DMS79 treated with DMSO at 0.1 percent for 48 hours (cell line): ENCODE measurements around the gene ARG2.
A peak's percentile ranks its signal among the peaks of the same experiment; 100 is the strongest.

Experiments used
- DNase-seq: peaks from one replicate; lab custom pipeline; 2025; lab: John Stamatoyannopoulos, UW

The ARG2 gene

DNA sequence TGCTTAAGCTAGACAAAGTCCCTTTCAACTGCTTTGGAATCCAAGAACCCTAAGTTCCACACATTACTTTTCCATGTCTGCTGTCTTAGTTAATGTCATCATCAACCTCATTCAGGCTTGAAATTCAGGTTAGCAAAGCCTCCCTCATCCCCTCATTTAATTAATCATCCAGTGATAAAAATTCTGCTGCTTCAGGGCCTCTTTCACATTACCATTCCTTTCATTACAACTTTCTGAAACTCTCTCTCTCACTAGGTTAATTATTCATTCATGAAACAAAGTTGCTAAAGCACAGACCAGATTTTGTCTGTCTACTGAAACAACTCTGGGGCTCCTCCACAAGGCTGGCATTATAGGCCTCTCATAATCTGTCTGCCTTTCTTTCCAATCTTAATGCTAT is 64.1 kb downstream of the ARG2 start:
- no peak for DNase-seq

DNA sequence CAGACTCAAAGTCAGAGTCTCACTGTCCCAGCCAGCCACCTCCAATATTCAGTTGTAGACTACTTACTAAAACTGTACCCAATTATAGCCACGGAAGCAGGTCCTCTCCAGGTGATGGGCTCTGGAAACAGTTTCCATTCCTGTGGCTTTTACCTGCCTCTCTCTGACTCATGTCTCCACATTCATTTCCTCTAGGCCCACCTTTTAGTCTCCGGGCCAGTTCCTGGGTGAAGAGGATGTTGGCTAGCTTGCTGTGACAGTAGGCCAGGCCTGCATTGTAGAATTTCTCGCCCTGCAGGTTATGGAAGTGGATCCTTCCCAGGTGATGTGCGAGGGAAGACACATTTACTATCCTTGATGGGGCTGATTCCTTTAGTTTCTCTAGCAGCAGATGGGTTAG is 70.3 kb downstream of the ARG2 start:
- DNase-seq: no peak

DNA sequence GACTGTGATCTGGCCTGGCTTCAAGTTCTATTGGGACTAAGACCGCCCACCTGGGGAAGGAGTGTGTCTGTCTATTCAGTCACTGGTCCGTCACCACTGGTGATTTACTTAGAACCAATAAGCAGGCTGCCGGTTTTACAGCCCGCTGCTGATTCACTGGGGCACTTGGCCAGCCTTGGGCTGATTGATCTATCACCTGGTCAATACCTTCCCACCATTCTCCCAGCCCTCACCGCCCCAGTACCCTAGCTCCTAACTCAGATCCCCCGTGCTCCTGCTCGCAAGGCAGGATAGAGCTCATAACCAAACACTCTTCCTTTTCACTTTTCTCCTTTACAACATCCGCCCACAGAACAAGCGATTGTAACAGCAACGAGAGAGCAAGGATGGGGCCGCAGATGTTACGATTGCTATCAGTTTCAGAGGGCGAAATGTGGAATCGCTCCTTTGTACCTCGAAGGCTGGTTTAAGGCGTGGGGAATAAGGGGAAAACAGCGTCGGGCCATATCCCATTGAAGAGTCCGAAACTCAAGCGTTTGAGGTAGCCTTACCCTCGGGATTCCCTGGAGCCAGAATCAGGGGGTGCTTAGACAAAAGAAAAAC is 75.2 kb downstream of the ARG2 start:
- peak; percentile 87 for DNase-seq

DNA sequence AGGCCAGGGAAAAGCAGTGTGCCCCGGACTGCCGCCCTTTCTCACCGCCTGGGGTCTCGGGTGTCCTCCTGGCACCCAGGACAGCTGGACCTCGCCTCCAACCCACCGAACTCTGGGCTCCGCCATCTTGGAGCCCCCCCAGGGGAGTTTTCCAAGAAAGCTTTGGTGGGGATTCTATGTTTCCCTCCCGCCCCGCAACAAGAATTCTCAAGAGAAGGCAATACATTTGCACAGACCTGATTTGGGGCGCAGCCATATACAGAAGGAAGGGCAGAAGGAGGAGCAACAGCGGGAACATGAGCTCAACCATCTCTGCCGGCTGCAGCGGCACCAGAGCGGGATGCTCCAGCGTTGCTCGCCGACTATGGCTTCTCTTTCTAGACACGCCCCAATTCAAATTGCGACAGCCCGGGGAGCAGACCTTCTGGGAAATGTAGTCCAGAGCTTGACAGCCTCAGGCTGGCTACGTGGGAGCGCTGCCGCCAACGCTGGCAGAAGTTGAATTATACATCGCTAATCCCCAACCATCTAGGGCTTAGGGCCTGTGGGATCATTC is 75.8 kb downstream of the ARG2 start, which contains the start of gene RDH11:
RDH11 (minus strand) TSS at position 371 of the 556 bp plus-strand sequence; CDS start at position 310, 61 bp downstream.
- DNase-seq: peak; percentile 98

DNA sequence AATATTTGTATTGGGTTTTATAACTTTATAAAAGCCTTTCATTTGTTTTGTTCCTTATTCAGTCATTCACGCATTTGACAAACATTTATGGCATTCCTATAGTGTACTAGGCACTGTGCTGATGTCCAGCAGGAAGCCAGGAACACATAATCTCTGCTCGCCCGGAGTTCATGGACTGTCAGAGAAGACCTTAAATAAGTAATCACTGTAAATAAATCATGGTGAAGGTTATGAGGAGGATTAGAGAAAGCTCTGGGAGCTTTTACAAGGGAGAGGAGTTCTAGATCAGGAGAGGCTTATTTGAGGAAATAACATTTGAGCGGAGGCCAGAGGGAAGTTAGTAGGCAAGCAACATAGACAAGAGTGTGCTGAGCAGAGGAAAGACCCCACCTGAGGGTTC is 77.3 kb downstream of the ARG2 start:
- DNase-seq: no peak

DNA sequence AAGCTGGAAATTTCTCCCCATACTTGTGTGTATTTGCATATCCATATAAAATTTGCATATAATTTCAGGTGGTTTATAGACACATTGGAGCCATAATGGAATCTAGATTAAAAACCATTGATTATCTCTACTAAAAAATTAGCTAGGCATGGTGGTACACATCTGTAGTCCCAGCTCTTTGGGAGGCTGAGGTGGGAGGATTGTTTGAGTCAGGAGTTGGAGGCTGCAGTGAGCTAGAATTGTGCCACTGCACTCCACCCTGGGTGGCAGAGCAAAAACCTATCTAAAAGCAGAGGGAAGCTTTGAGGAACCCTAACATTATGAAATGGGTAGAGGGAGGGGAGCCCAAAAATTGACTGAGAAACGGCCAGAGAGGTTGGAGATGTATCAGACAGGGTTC is 78.5 kb downstream of the ARG2 start:
- DNase-seq: no peak
